Effector memory CD4-positive, alpha-beta T cell (primary cell): ENCODE measurements around the gene KY.

Source experiments
- DNase-seq, 3 donors: peaks; one replicate each; pipeline ENCODE4 v3.0.0-alpha.2; 2020
- H3K27ac ChIP-seq: 2 replicates; pipeline ENCODE4 v1.7.0; 2013; ENCODE audit warnings: mild to moderate bottlenecking, low read length, moderate library complexity; ENCODE audit not compliant: insufficient read depth, poor library complexity, severe bottlenecking
- H3K27me3 ChIP-seq: replicated peaks from 2 replicates; pipeline ENCODE4 v1.7.0; 2013; ENCODE audit warnings: mild to moderate bottlenecking, low read length; ENCODE audit not compliant: insufficient read depth, control insufficient read depth, poor library complexity, severe bottlenecking
- H3K36me3 ChIP-seq: 2 replicates; pipeline ENCODE4 v1.7.0; 2013; ENCODE audit warnings: mild to moderate bottlenecking, low read length, moderate library complexity; ENCODE audit not compliant: control insufficient read depth, insufficient read depth
- H3K4me1 ChIP-seq: 2 replicates; pipeline ENCODE4 v1.7.0; 2013; ENCODE audit warnings: low read length, mild to moderate bottlenecking; ENCODE audit not compliant: control insufficient read depth, insufficient read depth, poor library complexity, severe bottlenecking
- H3K4me3 ChIP-seq: 2 replicates; pipeline ENCODE4 v1.7.0; 2013; ENCODE audit warnings: low read length, low read depth, mild to moderate bottlenecking; ENCODE audit not compliant: insufficient read depth, poor library complexity, severe bottlenecking
- H3K9me3 ChIP-seq: 2 replicates; pipeline ENCODE4 v1.7.0; 2013; ENCODE audit warnings: mild to moderate bottlenecking, low read length, moderate library complexity; ENCODE audit not compliant: control insufficient read depth

The KY gene

DNA sequence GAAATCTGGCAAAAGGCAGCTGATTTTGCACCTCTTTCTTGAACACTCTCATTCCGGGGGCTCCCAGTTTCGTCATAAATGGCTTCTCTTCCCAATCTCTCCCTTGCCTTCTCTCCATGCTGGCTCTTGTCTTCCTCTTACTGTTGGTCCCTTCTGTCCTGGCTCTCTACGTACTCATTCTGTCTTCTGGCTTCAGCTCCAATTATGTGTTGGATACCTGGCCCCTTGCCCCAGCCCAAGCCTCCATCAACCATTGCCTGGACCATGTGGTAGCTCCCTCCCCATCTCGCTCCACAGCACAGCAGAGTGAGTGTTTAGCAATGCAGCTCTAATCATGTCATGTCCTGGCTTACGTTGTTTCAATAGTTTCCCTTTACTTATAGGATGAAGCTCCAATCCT lies 21.7 kb upstream of the KY start:
- no peak for DNase-seq
- Histone ChIP-seq H3K27me3 (no peaks in the 10 kb centered on the region), H3K4me1 (no peaks in the 10 kb centered on the region), H3K4me3 (no peak overlapping the region), H3K36me3 (no peaks in the 10 kb centered on the region), H3K9me3 (no peaks in the 10 kb centered on the region), H3K27ac (no peak overlapping the region)

DNA sequence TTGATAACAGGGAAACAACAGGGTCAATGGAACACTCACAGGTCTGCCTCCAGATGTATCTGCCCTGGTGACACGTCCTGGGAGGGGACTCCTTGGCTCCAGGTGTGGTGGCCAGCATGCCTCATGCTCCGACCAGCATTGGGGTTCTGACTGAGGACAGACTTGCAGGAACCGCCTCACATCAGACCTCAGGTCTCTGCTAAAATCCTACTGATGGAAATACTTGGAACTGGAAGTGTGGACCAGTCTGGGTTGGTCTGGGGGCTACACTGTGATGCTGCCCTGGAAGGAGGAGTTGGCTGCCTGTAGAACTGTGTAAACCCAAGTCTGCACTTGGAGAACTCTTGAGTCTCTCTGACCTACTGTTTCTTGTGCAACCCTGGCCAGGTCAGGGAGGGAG lies 17.1 kb upstream of the KY start:
- Histone ChIP-seq H3K27ac (no peak overlapping the region), H3K9me3 (no peaks in the 10 kb centered on the region), H3K4me3 (no peak overlapping the region), H3K36me3 (no peaks in the 10 kb centered on the region), H3K4me1 (no peaks in the 10 kb centered on the region), H3K27me3 (no peaks in the 10 kb centered on the region)
- DNase-seq: no peak

DNA sequence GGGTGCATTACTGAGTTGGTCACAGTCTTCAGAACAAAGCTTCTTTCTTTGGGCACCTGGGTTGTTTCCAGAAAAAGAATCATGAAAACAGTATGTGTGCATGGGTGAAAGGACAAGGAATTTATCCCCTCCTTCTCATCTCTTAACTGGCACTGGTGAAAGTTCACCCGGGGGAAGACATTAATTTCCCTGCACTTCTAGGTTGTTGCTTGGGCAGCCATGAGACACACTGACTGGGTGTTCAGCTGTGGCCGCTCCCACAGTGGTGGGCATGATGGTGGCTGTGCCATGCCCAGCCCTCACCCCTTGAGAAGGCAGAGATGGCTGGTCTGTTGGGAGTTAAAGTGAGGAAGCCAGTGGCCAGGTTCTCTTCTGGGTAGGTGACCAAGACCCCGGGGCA lies 16.6 kb upstream of the KY start:
- Histone ChIP-seq H3K9me3 (no peaks in the 10 kb centered on the region), H3K27ac (no peak overlapping the region), H3K4me3 (no peak overlapping the region), H3K36me3 (no peaks in the 10 kb centered on the region), H3K4me1 (no peaks in the 10 kb centered on the region), H3K27me3 (no peaks in the 10 kb centered on the region)
- DNase-seq: no peak

DNA sequence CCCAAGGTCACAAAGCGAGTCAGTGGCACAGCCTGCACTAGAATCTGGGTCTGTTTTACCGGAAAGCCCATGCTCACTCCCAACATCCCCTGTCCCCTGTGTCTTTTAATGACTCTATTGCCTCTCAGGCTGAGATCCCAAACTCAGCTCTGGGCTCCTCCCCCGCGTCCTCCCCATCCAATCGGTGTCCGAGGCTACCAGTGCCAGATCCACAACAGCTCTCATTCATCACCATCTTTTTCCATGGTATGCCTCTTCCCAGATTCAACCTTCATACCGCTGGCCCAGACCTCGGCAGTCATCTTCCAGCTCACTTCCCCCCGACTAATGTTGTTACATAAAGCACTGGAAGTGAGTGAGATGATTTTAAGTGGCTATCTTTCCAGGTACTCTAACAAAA lies 16.1 kb upstream of the KY start:
- H3K4me1 ChIP-seq: no peaks in the 10 kb centered on the region
- DNase-seq: no peak
- H3K4me3 ChIP-seq: no peak overlapping the region

DNA sequence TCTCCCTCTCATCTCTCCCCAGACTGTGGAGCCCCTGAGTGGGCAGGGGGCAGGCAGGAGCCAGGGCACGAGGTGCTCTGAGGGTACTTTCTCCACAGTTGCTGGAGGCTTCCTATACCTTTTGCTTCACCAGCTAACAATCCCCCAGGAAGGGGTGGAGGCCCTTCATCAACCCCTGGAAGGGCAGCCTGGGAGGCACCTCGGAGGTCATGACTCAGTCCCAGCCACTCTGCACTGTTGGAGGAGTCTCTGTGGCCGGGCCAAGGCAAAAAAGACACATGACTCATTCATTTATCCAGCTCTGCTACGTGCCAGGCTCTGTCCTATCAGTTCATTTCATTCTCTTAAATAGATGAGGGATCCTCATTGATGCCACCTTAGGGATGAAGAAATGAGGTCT lies 15.6 kb upstream of the KY start:
- no peaks in the 10 kb centered on the region for H3K9me3 ChIP-seq
- no peaks in the 10 kb centered on the region for H3K36me3 ChIP-seq
- H3K27ac ChIP-seq: no peak overlapping the region
- no peaks in the 10 kb centered on the region for H3K27me3 ChIP-seq
- H3K4me1 ChIP-seq: no peaks in the 10 kb centered on the region
- DNase-seq: no peak
- no peak overlapping the region for H3K4me3 ChIP-seq

More for the DNA sequence above, 16.1 kb upstream of the KY start:
- Histone ChIP-seq H3K27me3 (no peaks in the 10 kb centered on the region), H3K27ac (no peak overlapping the region), H3K9me3 (no peaks in the 10 kb centered on the region), H3K36me3 (no peaks in the 10 kb centered on the region)

DNA sequence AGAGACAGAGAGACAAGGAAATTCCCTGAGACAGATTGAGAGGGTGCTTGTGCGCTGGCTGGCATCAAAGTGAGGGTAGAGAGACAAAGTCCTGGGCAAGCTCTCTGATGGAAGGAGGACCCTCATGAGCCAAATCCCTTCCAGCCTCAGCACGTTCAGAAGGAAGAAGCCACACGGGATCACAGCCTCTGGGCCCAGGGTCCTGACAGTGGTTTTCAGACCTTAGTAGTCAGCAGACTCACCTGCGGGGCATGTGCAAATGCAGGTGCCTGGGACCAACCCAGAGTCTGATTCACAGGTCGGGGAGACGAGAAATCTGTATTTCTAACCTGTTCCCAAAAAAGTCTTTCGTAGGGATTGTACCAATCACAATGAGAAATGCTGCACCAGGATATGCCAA lies 15.2 kb upstream of the KY start:
- Histone ChIP-seq H3K27ac (no peak overlapping the region), H3K27me3 (no peaks in the 10 kb centered on the region), H3K9me3 (no peaks in the 10 kb centered on the region), H3K4me3 (no peak overlapping the region), H3K4me1 (no peaks in the 10 kb centered on the region), H3K36me3 (no peaks in the 10 kb centered on the region)
- no peak for DNase-seq

DNA sequence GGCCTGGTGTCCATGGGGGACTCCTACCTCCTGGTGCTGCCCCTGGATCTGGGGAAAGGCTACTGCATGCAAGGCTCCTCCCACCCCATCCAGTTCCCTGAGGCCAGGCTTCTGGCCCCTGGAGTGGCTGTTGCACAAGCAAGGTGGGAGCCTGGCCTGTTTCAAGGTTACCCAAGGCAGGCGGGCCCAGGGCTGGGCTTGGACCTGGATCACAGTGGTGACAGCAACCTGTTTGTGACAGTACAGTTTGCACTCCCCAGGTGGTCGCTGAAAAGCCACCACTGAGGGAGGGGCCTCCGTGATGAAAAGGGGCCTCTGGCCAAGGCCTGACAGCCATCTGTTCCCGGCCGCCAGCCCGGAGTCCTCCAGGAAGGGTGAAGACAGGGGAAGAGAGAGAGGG lies 14.4 kb upstream of the KY start:
- DNase-seq: no peak
- Histone ChIP-seq H3K36me3 (no peaks in the 10 kb centered on the region), H3K27me3 (no peaks in the 10 kb centered on the region), H3K4me1 (no peaks in the 10 kb centered on the region), H3K4me3 (no peak overlapping the region), H3K9me3 (no peaks in the 10 kb centered on the region), H3K27ac (no peak overlapping the region)

DNA sequence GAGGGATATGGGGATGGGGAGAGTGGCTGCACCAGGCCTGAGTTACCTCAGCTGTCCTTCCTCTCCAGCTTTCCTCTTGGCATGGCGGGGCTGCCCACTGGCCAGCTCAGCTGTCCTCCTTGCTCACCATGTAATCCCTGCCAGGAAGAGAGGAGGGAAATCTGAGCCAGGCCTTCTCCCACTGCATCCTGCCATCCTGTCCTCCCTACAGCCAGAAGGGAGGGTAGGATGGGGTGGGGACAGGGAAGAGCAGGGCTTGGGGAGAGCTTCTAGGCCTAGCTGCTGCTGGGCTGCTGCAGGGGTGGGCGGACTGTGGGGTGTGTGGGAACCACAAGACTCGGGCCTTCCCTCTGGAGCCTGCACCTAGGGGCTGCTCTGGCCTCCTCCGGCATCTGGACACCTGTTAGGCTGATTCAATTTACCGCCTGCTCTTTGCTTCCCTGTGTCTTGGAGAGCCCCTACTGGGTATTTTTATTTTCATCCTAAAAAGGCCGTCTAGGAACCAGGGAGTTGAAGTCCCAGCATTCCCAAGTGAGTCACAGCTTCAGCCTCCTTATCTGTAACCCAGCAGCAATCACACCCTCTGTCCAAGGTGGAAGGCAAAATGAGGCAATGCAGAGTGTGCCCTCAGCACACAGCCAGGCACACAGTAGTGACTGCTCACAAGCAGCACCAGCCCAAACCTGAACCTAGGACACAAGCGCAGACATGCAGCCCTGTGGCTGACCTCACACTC lies 13.1 kb upstream of the KY start:
- H3K4me1 ChIP-seq: no peaks in the 10 kb centered on the region
- H3K27ac ChIP-seq: no peak overlapping the region
- H3K27me3 ChIP-seq: no peaks in the 10 kb centered on the region
- no peaks in the 10 kb centered on the region for H3K9me3 ChIP-seq
- no peak overlapping the region for H3K4me3 ChIP-seq
- no peak for DNase-seq
- no peaks in the 10 kb centered on the region for H3K36me3 ChIP-seq

DNA sequence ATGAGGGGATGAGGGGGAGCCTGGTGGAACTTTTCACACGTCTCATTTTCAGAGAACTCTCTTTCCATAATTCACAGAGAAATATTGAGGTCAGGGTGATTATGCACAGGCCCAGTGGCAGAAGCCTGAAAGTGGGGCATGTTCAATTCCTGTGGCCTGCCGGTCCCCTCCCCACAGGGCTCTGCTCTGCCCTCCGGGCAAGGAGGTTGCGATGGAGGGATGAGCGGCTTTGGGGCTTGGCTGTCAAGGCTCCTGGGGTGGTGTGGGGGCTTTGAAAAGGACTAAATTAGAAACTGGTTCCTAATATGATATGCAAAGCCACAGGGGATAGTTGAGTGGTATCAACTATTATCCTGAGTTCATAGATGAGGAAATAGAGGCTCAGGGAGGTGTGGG lies 9.2 kb upstream of the KY start:
- DNase-seq: no peak
- Histone ChIP-seq H3K27me3 (no peaks in the 10 kb centered on the region), H3K9me3 (no peaks in the 10 kb centered on the region), H3K4me3 (no peak overlapping the region), H3K4me1 (no peaks in the 10 kb centered on the region), H3K27ac (no peak overlapping the region), H3K36me3 (no peaks in the 10 kb centered on the region)

DNA sequence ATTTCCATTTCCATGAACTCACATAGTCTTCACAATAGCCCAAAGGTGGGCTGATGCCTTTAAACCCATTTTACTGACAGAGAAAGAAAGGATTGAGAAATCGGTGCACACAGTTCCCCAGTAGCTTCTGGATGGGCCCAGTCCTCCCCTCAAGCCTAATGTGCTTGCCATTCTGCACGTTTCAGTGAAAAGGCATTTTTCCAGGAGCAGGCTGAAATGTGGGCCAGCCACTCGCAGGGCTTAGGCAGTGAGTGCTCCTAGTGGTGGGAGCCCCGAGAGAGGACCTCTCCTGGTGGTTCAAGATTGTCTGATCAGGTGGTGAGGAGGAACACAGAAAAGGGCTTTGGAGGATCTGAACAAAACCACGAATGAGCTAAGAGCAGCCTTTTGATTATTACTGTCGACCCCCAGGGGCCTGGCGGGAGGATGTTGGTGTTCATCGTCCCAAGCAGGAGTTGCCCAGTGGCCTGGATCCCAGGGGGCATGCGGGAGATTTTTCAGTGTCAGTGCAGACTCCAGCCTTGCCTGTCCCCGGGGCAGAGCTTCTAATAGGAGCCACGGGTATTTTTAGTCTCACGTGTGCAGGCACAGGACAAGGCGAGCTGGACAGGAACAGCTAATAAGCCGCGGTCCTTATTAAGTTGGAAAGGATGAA lies 8.7 kb upstream of the KY start:
- Histone ChIP-seq H3K9me3 (no peaks in the 10 kb centered on the region), H3K27ac (no peak overlapping the region), H3K27me3 (no peaks in the 10 kb centered on the region), H3K4me1 (no peaks in the 10 kb centered on the region), H3K36me3 (no peaks in the 10 kb centered on the region), H3K4me3 (no peak overlapping the region)
- no peak for DNase-seq
